Measurements from ENCODE around the gene AK8.

Gene AK8

DNA sequence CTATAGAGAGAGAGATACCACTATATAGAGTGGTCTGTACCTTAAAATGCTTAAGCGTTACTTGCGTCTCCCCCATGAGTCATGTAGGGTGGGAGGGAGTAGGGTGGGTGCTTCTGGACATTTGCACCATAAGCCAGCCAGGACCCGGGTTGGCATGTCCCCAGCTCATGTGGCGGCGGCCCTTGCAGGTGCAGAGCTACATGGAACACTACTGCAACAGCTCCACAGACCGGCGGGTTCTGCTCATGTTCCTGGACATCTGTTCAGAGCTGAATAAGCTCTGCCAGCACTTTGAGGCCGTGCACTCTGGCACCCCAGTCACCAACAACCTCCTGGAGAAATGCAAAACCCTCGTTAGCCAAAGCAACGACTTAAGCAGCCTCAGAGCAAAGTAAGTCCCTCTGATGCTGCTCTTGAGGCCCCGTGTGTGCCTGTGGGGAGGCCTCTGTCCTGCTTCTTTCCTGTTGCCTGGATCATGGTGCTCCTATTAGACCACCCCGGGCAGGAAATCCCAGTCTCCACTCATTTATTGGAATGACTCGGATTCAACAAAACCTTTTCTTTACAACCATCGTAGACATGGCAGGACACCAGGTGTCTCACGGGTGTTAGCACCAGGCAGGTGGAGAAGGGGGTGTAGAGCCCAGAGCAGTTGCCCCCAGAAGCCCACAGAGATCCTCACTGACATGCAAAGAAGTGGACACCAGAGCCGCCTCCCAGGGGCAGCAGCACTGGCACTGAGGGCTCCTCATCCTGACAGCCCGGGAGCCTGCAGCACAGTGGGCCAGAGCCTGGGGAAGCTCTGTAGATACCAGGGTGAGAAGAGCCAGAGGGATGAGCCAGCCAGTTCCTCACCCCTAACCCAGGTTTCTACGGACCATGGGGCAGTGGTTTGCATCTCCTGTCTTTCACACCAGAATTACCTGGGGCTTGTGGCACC lies 9.4 kb upstream of the AK8 start:
- DNase-seq (ENCODE audit: low read depth) = no peak

DNA sequence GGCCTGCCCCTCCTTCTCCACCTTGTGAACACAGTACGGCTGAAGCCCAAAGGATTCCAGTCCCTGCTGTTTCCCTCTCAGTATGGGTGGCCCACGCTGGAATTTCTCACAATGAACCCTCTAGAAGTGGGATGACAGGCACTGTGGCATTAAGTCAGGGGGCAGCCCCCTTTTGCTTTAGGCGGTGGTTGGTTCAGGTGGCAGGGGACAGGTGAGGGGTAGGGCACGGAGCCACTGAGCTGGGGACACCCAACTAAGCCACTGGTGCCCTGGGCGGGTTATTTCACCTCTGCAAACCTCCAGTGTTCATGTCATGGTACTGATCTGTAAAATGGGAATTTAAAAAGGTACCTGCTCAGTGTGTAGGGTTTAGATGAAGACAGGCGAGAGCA lies 8.2 kb upstream of the AK8 start:
- DNase-seq (ENCODE audit: low read depth) = no peak

DNA sequence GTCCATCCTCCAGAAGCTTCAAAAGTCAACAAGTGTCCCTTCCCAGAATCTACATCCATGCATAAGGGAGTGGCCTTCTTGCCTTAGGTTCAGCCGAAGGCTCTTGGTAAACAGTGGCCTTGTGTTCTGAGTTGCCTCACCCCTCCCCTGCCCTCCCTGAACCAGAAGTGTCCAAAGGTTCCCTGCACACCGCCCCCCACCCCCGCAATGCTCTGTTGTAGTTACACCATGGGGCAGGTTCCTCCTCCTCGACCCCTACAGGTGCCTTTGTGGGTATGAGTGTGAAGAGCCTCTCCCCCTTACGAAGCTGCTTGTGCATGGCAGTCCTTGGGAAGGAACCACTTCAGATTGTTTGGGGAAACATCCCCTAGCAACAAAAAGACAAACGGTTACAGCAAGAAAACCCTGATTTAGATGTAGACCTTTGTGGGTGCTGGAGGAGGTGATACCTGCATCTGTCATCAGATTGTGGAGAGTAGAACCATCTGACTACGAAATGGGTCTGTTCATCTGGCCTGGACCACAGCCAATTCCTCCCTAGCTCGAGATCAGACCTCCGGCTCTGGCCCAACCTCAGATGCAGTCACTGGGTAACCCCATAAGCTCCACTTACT lies 7.7 kb upstream of the AK8 start:
- no peak for DNase-seq (ENCODE audit: low read depth)

DNA sequence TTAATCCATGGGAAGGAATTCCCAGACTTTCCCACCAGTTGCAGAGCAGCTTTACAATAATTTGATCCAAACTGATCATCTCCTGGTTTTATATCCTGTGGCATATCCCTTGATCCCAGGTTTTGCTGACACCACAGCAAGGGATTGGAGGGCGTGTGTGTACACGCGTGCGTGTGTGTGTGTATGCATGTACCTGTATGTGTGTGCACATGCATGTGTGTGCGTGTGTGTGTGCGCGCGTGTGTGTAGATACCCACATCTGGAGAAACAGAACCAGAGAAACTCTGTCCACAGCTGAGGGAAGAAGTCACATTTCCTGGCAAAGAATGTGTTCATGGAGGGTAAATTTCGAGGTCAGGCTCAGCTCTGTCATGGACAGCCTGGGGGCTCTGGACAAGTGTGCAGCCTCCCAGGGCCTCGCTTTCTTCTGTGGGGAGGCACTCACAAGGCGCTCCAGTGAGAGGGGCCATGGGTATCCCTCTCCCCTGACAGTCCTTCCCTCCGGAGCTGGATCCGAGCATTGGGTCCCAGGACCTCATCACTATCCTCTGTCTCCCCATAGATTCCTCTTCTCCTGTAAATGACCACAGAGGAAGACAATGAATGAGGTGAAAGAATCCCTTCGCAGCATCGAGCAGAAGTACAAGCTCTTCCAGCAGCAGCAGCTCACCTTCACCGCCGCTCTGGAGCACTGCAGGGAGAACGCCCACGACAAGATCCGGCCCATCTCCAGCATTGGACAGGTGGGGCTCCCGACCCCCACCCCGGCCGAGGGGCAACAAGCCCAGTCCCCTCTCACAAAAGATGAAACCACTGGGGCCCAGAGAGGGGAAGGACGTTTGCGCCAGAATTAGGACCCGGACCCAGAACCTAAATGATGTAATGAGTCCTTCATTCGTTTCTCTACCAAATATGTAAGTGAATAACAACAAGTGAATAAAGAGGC lies 5.5 kb upstream of the AK8 start:
- no peak for DNase-seq (ENCODE audit: low read depth)

DNA sequence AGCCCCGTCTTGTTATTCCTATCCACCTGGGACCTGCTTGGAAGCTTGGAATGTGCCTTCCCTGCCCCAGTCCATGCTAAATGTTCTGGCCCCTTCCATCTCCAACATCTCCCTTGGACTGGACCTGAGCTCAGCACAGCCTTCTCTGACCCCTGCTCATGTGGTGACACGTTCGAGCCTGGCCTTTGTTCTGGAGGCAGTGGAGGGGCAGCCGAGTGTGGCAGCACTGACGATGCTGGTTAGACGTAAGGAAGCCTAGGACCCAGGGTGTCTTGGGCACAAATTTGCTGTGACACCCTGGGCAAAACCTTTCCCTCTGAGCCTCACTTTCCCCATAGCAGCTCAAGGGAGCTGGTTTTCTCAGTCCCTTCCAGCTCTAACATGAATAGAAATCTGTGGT lies 4.5 kb upstream of the AK8 start:
- DNase-seq (ENCODE audit: low read depth) = no peak

DNA sequence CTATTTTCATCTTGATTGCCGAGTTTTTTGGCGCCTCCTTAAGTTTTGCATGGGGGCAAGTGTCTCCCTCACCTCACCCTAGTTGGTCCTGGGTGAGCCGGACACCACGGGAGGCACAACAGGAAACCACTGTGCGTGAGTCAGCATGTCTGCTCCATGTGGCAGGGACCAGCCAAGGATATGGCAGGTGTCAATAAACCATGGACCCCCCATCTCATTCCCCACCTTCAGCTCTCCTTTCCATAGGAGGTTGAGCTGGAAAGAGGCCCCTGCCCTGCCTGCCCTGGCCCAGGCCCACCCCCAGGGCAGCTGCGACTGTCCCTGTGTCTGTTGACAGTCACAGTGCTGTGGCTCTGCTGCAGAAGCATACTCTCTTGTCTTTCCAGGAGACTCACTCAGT lies 3.7 kb upstream of the AK8 start:
- DNase-seq (ENCODE audit: low read depth) = no peak

DNA sequence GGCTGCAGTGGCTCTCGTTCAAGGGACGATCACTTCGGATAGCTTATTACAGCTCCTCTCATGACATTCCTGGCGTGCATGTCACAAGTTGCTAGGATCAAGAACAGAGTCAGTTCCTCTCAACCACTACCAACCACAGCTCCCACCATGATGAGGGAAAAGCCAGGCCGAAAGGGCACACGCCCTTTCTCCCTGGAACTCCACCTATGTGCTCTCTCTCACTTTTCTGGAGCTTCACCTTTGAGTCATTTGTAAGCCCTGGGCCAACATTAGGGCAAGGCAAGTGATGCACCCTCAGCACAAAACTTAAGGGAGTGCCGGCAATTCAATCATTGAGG lies 2.2 kb upstream of the AK8 start:
- no peak for DNase-seq (ENCODE audit: low read depth)

DNA sequence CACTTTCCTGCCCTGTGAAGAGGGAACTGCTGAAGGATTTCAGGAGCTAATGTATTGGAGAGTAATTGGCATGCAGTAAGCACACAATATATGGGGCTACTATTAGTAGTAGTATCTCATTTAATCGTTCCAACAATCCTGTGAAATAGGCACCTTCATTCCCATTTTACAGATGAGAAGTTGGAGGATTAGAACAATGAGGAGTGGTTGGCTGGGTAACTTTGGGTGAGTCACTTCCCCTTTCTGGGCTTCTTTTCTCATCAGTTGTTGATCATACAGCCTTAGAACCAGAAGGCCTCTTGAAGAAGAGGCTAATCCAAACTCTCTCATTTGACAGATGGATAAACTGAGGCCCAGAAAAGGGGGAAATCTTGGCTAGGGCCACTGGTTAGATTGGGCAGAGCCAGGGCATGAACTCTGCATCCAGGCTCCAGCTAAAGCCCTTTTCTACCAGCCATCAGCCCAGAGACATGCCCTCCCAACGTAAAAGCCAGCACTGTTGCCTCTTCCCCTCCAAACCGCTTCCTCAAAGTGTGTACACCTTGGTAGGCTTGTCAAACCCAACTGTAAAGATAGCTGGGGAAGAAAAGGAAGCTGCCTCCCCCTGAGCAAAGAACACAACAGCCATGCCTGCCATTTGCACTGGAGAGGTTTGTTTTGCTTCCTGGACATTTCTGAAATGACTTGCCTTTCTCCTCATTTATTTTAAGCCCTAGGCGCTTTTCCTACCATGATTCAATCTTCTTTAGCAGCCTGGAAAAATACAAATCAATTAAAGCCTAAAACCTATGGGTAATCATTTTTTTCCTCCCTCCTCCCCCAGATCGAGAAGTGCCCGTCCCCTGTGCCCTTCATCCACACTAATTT lies 1.6 kb upstream of the AK8 start:
- no peak for DNase-seq (ENCODE audit: low read depth)

DNA sequence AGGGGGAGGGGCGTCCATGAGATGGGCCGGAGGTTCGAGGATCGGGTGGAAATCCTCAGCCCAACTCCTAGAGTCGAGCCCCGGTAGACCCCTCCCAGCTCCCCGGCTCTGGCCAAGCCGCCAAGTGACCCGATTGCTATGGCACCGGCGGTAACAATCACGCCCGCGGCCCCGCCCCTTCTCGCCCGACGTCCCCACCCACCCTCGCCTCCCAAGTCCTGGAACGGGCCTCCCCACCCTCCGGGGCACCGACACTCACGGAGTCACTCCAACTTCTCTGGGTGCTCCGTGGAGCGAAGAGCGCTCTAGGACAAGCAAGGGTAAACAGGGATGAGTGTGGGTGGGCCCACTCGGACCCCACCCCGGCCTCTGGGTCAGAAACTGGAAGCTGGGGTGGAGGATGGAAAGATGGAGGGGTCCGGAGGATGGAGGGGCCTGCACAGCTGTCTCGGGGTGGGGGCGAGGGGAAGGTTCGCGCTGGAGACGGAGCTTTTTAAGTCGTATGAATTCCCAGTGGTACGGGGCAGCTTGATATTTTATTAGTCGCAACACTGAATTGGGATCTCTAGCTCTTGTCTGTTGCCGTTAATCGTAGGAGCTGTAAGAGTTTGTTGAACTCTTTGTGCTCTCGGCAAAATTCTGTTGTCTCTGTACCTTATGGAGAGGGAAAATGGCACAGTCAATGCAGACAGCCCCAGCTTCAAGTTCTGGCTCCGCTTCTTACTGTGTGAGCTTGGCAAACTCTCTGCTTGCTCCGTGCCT lies 792 bp upstream of the AK8 start, which contains the start of gene SPACA9:
TSS of gene SPACA9 (plus strand) at position 204 of the 762 bp plus-strand sequence. CDS start 5,050 bp downstream, outside the sequence.
- DNase-seq (ENCODE audit: low read depth) = no peak

DNA sequence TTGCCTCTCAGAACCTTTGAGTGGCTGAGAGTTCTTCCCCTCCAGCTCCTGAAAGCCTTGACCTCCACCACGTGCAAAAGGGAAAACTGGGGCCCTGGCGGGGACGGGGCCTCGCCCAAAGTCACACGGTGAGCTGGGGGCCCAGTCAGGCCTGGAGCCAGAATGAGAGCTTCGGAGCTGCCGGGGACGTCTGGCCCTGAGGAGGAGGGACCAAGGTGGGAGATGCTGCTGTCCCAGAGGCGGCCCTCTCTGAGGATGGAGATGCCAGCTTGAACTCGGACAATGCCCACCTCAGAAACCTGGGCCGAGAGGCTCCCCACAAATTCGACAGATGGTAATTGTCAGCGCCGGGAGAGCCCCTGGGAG lies 643 bp downstream of the AK8 start:
- DNase-seq (ENCODE audit: low read depth) = no peak

DNA sequence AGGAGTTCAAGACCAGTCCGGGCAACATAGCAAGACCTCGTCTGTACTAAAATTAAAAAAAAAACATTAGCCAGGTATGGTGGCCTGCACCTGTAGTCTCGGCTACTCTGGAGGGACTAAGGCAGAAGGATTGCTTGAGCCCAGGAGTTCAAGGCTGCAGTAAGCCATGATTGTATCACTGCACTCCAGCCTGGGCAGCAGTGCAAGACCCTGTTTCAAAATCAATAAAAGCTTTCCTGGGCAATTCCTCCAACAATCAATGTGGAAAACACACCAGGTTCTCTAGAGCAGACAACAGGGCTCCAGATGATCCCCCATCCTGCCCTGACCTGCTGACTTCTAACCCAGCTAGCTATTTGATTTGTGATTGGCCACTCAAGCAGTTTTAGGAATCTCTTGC lies 1.2 kb downstream of the AK8 start:
- DNase-seq (ENCODE audit: low read depth) = no peak

DNA sequence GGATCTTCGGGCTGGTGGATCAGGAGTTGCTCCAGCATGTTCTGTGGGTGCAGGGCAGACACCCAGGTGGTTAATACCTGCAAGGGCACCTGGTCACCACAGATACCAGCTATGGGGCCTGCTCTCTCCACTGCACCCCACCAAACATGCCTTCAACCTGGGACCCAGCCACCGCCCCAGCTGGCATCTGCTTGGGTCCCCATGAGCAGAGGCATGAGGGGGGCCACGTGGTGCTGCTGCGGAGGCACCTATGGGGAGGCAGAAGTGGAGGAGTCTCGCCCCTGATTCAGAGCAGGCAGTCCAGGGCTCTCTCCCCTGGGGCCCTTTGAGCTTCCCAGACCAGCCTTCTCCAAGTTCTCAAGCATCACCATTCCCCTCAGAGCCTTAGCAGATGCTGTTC lies 2.9 kb downstream of the AK8 start:
- DNase-seq (ENCODE audit: low read depth) = no peak

DNA sequence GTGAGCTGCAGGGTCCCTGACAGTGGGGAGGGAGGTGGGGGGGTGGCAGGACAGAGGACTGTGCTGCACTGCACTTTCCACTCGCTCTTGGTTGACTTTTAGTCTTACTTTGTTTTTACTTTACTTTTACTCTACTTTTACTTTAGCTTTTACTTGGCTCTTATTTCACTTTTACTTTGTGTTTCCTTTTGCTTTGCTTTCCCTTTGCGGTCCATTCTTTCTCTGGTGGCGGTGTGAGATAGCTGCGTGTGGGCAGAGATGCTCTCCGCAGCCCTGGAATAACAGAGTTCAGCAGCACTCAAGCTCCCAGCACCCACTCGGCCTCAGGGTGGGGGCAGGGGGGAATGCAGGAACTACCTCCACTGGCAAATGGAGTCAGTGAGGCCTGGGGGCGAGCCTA lies 4.7 kb downstream of the AK8 start:
- no peak for DNase-seq (ENCODE audit: low read depth)

DNA sequence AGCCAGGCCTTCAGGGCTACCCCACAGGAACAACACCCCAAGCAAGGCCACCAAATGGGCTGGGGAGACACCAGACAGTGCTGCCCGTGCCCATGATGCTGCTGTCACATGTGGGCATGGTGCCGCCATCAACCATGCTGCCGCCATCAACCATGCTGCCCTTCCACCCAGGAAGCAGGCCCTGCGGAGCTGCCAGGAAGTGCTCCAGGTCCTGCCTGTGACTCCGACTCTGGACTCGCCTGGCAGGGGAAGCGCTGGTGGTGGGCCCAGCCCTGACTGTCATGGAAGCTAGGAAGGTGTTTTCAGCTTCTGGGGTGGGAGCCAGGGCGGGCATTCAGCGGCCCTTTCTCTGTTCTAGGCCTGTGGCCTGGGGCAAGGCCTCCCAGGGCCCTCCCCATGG lies 8.8 kb downstream of the AK8 start:
- no peak for DNase-seq (ENCODE audit: low read depth)

DNA sequence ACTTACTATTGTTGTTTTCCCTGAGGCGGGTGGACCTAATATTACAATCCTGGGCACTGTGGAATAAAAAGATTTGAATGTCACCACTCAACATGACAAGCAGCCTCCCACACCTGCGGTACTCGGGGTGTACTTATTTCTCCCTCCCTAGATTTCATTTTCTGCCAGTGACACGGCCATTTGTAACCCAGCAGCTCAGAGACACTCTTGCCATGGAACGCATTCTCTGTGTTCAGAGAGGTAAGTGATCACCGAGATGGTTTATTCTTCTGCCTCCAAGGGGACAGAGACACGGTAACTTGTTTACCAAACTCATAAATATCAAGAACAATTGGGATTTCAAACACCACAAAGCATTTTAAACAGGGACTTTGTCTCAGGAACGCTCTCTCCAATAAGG lies 11.2 kb downstream of the AK8 start:
- DNase-seq (ENCODE audit: low read depth) = no peak

DNA sequence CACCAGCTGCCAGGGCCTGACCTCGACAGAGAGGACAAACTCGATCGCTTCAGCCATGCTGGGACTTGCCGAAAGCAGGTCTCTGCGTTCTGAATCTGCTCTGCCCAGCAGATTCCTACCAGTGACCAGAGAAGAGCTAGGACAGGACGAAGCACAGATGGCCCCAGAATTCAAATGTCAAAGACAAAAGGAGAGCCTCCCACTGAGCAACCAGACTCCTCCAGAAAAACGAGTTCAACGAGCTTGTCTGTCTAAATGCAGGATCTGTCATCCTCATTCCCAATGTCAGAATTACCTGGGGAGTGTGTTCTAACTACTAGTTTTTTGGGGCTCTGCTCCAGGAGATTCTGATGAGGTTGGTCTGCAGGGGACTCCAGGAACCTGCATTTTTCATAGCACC lies 13.4 kb downstream of the AK8 start:
- no peak for DNase-seq (ENCODE audit: low read depth)

DNA sequence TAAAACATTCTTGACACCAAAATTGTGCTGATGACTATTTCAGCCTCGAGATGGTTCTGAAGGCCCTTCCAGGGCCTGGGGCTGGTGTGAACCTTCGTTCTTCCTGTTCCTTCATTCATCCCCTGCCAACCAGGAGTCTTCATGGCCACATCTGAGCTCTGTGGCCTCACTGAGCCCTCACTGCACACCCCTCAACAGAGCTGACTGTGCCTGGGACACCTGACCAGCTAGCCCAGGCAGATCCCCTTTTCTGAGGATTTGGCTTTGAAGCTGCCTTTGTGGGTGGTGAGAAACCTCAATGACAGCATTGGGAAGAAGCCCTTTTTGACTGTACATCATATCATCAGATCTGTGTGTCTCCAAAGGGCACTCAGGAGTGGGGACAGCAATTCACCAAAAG lies 13.8 kb downstream of the AK8 start:
- no peak for DNase-seq (ENCODE audit: low read depth)

DNA sequence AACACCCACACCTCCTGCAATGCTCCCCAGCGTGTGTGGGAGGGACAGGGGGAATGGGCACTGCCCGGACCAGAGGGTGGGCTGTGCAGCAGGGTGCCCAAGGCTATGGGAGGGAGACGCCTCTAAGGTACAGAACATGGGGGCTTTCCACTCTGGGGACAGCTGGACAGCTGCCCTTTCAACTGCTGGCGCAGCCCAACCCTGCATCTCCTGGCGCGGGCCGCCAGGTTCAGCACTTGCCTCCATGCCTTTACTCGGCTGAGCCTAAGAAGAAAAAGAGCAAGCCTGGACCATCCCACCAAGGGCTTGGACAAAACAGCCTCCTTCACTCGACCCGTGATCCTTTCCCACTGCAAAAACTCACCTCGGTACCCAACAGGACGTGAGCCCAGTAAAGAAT lies 15.0 kb downstream of the AK8 start:
- no peak for DNase-seq (ENCODE audit: low read depth)

DNA sequence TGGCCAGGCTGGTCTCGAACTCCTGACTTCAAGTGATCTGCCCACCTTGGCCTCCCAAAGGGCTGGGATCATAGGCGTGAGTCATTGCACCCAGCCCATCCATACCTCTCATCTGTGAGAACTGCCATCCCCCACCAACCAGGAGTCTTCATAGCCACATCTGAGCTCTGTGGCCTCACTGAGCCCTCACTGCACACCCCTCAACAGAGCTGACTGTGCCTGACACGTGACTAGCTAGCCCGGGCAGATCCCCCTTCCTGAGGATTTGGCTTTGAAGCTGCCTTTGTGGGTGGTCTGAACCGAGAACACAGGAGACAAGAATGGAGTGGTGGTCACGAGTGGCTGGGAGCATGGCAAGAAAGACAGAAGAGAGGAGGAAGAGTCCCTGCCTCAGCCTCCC lies 15.6 kb downstream of the AK8 start:
- DNase-seq (ENCODE audit: low read depth) = no peak

DNA sequence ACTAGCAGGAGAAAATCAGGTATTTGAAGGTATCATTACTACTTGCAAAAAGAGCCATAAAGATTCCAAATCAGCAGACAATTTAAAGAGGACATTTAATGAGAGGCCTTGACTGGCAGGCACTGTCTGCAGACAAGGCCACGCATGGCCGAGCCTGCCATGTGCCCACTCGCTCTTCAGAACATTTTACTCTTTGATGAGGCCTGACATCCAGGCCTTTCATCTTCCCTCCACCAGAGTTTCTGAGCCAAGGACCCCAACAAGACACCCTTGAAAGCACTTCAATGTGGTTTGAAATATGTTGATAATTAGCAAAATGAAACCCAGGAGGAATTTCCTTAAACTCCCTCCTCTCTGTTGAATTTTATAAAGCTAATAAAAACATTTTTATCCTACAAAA lies 16.4 kb downstream of the AK8 start:
- DNase-seq (ENCODE audit: low read depth) = no peak

DNA sequence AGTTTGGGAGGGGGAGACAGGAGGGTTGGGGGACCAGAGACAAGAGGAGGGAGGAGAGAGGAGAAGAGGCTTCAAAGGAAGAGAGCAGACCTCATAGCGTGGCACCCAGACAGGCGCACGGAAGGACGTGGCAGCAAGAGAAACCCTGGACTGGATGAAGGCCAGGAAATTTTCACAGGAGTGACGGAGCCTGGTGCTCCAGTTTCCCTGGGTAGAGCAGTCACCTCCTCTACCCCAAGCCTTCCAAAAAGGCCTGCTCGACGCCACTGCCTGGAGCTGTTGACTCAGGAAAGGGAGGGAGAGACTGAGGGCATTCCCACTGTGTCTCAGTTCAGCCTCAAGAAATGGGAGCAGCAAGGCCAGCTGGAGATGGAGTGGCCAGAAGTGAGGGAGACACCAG lies 19.3 kb downstream of the AK8 start:
- no peak for DNase-seq (ENCODE audit: low read depth)

Data from CMK (cell line).